Stimulated activated CD8-positive, alpha-beta memory T cell treated with anti-CD3 and anti-CD28 coated beads, Interleukin-15, amount 100 ng/mL, for 4 hours (primary cell): ENCODE data around the gene MRM1.
"Not testable (repeated sequence)": the region's sequence is repeated elsewhere in the genome, so short reads cannot be mapped to it uniquely, and the experiment has no call there.

Experiments
- DNase-seq, 2 donors: peaks; one replicate each; pipeline ENCODE4 v3.0.0-alpha.2; 2020; ENCODE audit warnings: low read depth in 2 of 2

The MRM1 gene

GRCh38 chr17:36600936-36601302 is 464 bp upstream of the MRM1 start:
- no peak for DNase-seq

DNA sequence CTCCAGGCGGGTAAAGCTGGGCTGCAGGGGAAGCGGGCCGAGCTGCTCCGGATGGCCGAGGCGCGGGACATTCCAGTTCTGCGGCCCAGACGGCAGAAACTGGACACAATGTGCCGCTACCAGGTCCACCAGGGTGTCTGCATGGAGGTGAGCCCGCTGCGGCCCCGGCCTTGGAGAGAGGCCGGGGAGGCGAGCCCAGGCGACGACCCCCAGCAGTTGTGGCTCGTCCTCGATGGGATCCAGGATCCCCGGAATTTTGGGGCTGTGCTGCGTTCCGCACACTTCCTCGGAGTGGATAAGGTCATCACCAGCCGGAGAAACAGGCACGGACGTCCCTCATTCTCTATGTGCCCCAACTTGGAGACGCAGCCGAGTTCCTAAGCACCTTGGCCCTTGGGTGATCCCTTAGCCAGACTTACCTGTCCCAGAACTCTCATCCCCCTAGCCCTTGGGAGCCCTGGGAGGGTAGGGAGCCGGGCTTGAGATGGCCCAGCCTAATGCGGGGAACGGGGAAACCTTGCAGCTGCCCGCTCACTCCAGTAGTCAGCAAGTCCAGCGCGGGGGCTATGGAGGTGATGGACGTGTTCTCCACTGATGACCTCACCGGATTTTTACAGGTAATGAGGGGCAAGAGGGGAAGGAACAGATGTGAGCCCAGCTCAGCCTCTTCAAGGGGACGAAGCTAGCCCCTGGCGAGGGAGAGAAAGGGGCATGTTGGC is 806 bp downstream of the MRM1 start:
- DNase-seq = no peak

DNA sequence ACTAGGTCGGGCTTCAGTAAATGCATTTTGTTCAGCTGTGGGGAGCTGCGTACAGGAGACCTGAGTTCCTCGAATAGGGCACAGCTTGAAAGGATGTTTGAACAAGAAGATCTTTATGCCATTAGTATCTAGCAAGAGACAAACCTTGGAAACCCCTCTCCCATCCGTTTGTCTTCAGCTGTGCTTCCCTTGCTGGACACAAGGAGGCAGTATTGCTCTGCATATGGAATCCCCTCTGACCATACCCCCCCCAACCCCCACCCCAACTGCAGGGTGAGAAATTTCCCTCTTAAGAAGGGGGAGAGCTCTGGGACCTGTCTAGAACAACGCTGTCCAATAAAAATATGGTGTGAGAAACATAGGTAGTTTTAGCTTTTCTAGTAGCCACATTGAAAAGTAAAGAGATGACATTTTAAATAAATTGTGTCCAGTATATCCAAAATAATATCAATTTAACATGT is 1.6 kb downstream of the MRM1 start:
- peak in 1 of 2 donors; percentile 59 for DNase-seq

DNA sequence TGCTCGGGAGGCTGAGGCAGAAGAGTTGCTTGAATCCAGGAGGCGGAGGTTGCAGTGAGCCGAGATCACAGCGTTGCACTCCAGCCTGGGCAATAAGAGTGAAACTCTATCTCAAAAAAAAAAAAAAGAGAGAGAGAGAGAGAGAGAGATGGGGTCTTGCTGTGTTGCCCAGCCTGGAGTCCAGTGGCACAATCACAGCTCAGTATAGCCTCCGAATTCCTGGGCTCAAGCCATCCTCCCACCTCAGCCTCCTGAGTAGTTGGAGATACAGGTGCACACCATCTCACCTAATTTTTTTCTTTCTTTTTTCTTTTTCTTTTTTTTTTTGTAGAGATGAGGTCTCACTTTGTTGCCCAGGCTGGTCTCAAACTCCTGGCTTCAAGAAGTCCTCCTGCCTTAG is 3.6 kb downstream of the MRM1 start:
- not testable (repeated sequence) for DNase-seq

DNA sequence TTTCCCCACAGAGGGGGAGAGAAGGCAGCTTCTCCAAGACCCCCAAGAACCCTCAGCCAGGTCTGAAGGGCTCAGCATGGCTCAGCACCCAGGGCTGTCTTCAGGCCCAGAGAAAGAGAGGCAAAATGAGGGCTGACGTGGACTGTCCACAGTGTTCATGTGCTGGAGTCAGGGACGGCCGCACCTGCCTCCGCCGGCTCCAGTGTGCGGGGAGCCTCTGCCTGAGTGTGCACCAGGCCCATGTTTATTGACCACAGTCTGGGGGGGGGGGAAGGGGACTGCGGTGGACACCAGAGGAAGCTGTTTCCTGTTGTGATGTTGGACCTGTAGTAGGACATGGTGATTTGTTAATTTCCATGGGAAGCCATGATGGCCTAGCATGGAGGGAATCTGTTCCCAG is 6.9 kb downstream of the MRM1 start:
- no peak for DNase-seq

- no peak for DNase-seq
Measured at GRCh38 chr17:36608794-36609497, 7.6 kb downstream of the MRM1 start.

GRCh38 chr17:36609498-36609862 is 8.1 kb downstream of the MRM1 start:
- no peak for DNase-seq

- DNase-seq = no peak
Measured at GRCh38 chr17:36610474-36610873, 9.1 kb downstream of the MRM1 start.

DNA sequence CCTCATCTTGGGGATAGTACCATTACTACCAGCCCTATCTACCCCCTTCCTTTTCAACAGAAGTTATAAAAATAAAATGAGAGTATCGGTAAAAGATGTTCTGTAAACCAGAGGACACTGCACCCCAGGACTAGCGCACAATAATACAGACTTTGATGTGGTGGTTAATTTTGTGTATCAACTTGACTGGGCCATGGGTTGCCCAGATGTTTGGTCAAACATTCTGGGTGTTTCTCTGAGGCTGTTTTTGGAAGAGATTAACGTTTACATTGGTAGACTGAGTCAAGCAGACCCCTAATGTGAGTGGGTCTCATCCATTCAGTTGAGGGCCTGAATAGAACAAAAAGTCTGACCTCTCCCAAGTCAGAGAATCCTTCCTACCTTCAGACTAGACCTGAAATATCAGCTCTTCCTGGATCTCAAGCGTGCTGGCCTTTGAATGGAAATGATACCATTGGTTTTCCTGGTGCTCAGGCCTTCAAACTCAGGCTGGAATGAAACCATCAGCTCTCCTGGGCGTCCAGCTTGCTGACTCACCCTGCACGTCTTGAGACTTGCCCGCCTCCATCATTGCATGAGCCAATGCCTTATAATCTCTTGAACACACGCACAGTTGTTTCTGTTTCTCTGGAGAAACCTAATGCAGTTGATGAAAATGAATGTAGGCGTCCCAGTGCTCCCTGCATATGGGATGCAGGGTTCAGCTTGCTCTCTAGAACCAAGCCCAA is 10.1 kb downstream of the MRM1 start:
- DNase-seq = no peak

DNA sequence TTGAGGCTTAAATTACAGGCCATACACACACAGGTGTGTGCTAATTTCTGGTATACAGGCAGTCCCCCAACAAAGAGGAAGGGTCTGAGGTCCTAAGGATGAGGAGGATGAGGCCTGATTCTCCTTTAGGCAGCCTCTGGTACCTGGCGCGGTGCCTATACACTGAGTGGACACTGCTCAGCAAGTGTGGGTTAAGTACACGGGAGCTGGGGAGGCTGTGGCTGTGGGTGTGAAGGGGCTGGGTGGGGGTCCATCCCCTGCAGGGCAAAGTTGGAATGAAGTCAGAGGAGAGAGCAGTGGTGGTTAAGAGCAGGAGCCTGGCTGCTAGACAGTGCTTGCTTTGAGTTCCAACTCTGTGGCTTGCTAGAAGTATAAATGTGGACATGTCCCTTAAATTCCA is 10.9 kb downstream of the MRM1 start:
- no peak for DNase-seq

GRCh38 chr17:36613155-36613554 is 11.8 kb downstream of the MRM1 start:
- no peak for DNase-seq

GRCh38 chr17:36614081-36614480 is 12.7 kb downstream of the MRM1 start:
- DNase-seq = no peak

GRCh38 chr17:36614933-36615332 is 13.6 kb downstream of the MRM1 start:
- DNase-seq = no peak

- no peak for DNase-seq
Measured at GRCh38 chr17:36616061-36617029, 15.0 kb downstream of the MRM1 start.

DNA sequence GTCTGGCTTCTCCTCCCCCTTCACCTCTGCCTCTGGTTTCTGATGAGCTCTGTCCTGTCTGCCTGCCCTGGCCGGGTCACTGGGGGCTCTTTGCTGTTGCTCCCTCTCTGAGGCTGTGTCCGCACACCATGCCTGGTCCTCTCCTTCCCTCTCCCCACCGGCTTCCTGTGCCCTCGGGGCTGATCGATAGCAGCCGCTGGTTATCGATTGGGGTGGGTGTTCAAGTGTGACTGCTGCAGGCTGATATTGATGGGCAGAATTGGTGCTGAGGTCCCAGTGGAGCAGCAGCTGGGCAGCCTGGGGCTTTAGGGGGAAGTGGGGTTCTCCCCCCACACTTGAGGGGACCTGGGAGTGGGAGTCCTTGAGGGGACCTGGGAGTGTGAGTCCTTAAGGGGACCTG is 16.4 kb downstream of the MRM1 start:
- DNase-seq = no peak

DNA sequence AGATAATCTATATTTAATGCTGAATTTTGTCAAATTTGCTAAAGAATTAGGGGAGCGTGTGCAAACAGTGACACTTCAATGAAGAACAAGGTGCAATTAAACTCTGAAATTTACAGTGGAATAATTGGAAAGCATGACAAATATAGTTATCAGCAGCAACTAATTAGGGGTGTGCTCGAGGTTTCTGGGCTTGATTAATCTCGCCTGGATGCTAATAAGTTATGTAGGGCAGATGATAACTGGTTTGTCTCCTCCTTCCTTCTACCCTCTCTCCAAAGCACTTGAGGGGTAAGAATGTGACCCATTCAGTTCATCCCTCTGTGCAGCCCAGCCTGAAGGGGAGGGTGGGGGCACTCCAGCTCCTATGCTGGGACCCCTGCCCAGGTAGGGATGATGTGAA is 21.9 kb downstream of the MRM1 start:
- no peak for DNase-seq

- DNase-seq = no peak
Measured at GRCh38 chr17:36625188-36625587, 23.8 kb downstream of the MRM1 start.

- DNase-seq = no peak
Measured at GRCh38 chr17:36627101-36627500, 25.7 kb downstream of the MRM1 start.

DNA sequence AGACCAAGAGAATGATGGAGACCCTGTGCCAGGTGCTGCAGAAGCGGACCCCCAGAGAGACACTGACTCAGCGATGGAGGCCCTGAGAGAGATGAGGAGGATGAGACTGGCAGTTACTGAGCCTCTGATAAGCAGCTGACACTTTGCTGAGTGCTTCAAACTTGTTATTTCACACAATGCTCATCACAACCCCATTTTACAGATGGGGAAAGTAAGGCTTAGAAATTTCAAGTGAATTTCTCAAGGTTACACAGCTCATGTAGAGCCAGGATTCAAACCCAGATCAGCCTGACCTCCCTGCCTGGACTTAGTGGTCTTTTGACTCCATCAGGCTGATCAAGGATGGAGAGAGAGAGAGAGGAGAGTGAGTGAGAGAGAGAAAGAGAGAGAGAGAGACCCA is 27.2 kb downstream of the MRM1 start:
- no peak for DNase-seq

DNA sequence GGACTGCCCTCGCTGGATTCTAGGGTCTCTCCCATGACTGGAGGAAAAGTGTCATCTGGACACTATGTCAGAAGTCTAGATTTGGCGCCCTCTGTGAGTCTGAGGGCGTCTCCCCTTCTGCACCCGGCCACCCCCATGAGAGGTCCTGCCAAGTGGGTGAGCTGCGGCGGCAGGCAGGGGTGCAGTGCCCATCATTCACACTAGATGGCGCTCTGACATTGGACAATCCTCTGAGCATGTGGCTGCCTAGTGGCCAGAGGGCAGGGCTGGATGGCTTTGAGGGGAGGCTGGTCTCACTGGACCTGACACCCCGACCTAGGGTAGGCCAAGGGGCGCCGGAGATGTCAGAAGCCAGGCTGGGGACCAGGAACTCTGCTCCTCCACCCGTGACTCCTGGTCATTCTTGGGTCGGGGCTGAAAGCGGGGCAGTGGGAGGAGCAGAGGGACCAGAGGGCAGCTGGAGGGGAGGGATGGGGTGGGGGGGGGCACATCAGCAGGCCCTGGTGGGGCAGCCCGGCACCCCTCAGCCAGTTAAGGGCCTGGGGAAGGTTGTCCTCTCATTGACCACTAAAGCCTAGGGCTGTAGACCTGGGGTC is 28.0 kb downstream of the MRM1 start:
- DNase-seq = peak; percentile 38 to 41

DNA sequence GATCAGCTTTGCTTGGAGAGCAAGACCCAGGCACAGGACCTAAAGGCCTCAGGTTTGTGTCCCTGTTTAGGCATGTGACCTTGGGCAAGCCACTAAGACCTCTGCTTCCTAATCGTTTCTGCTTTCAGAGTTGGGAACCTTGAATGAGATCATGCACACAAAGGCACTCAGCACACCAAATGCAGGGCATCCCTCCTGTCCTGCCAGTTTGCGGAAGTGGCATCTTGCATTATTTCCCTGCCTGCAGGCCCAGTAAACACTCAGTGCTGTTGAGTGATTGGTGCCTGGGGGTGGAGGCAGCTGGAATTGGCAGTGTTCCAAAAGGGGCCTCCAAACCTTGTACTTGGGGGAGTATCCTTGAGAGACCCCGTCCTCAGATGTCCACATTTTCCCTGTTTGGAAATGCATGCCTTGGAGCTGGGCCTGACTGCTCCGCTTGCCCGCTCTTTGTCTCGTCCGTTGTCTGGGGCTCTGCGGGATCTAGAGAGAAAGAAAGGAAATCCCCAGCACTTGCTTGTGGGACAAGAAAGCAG is 28.7 kb downstream of the MRM1 start:
- no peak for DNase-seq
